ENCODE measurements around the gene DTD2.

DNA sequence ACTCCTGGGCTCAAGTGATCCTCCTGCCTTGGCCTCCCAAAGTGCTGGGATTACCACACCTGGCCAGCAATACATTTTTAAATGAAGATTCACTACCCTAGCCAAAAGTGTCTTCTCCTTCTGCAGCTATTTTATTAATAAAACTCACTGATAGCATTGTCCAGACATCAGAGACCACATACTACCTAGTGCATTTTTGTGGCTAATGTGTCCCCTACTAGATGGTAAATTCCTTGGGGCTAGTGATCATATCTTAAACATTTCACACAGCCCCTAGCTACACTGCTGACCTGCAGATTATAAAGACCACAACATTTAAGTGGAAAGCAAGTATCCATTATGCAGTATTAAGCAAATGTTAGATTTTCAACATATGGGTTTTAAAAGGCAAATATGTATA, 17.0 kb downstream of the DTD2 start:
- TF ChIP-seq, protein P1, sequence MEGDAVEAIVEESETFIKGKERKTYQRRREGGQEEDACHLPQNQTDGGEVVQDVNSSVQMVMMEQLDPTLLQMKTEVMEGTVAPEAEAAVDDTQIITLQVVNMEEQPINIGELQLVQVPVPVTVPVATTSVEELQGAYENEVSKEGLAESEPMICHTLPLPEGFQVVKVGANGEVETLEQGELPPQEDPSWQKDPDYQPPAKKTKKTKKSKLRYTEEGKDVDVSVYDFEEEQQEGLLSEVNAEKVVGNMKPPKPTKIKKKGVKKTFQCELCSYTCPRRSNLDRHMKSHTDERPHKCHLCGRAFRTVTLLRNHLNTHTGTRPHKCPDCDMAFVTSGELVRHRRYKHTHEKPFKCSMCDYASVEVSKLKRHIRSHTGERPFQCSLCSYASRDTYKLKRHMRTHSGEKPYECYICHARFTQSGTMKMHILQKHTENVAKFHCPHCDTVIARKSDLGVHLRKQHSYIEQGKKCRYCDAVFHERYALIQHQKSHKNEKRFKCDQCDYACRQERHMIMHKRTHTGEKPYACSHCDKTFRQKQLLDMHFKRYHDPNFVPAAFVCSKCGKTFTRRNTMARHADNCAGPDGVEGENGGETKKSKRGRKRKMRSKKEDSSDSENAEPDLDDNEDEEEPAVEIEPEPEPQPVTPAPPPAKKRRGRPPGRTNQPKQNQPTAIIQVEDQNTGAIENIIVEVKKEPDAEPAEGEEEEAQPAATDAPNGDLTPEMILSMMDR (conservative IDR thresholded peaks at IDR 0.05 in 1 of 2, IDR thresholded peaks at IDR 0.05 in 1 of 2; ENCODE audit: low read depth in 1 of 2, low read length in 2 of 2), result no peak
- TF ChIP-seq EZH2 (IDR thresholded peaks at IDR 0.05; ENCODE audit: low read length, missing control alignments), result no peak

Measured in fibroblast of lung (primary cell).